ENCODE results near the gene SERPINE1. TPM values are rescaled to one million over a fixed set of nuclear protein-coding genes. Genes with fewer than 3 reads are reported as not detected.

The SERPINE1 gene
- total and polyA plus RNA-seq, 3 donors from 2014 or later = 5.6 to 7.6 (median 5.8) TPM

- H3K27me3 ChIP-seq = no peaks in the 10 kb centered on the region
- 1 to 3% methylated on average over 4 to 63 of the region's 79 CpGs for WGBS, 2 donors
- no peaks in the 10 kb centered on the region for H3K9me3 ChIP-seq
- no peaks in the 10 kb centered on the region for H3K36me3 ChIP-seq (ENCODE audit: low read depth, missing control alignments)
- no peak for TF ChIP-seq POLR2A (IDR thresholded peaks at IDR 0.05)
- TF ChIP-seq CTCF (IDR thresholded peaks at IDR 0.05) = no peak
- intact Hi-C loops (cut with DNase I; ENCODE audit: low total_unique reads) = no loop called here
- peak overlapping the region in 1 of 2 donors; percentile 11 for H3K4me3 ChIP-seq
- no peak for DNase-seq
- no peak overlapping the region for H3K27ac ChIP-seq
- peaks cover 18% of the 10 kb centered on the region for H3K4me1 ChIP-seq
These were observed 45.3 kb downstream of the SERPINE1 start for GRCh38 chr7:101172005-101172853.

GRCh38 chr7:101172854-101173751 is 46.2 kb downstream of the SERPINE1 start:
- peaks cover 18% of the 10 kb centered on the region for H3K4me1 ChIP-seq
- 1 to 2% methylated on average over 21 to 28 of the region's 53 CpGs for WGBS, 2 donors
- intact Hi-C loops (cut with DNase I; ENCODE audit: low total_unique reads) = no loop called here
- H3K9me3 ChIP-seq = no peaks in the 10 kb centered on the region
- H3K27ac ChIP-seq = no peak overlapping the region
- H3K36me3 ChIP-seq (ENCODE audit: low read depth, missing control alignments) = no peaks in the 10 kb centered on the region
- DNase-seq = peak; percentile 80
- no peaks in the 10 kb centered on the region for H3K27me3 ChIP-seq
- no peak overlapping the region for H3K4me3 ChIP-seq
- TF ChIP-seq CTCF (IDR thresholded peaks at IDR 0.05) (no peak), POLR2A (IDR thresholded peaks at IDR 0.05) (no peak)

- Histone ChIP-seq H3K4me3 (peak overlapping the region in 1 of 2 donors; percentile 7), H3K27me3 (no peaks in the 10 kb centered on the region)
- intact Hi-C loops (cut with DNase I; ENCODE audit: low total_unique reads) = no loop called here
These were observed 46.9 kb downstream of the SERPINE1 start for GRCh38 chr7:101173752-101174244.

GRCh38 chr7:101174322-101174854 is 47.5 kb downstream of the SERPINE1 start:
- 2 to 3% methylated on average over 22 to 28 of the region's 28 CpGs for WGBS, 2 donors
- intact Hi-C loops (cut with DNase I; ENCODE audit: low total_unique reads) = no loop called here
- Histone ChIP-seq H3K27me3 (no peaks in the 10 kb centered on the region), H3K4me3 (peak overlapping the region in 1 of 2 donors; percentile 7), H3K36me3 (ENCODE audit: low read depth, missing control alignments) (no peaks in the 10 kb centered on the region), H3K4me1 (peaks cover 23% of the 10 kb centered on the region), H3K27ac (no peak overlapping the region), H3K9me3 (no peaks in the 10 kb centered on the region)
- no peak for TF ChIP-seq POLR2A (IDR thresholded peaks at IDR 0.05)
- TF ChIP-seq CTCF (IDR thresholded peaks at IDR 0.05) = no peak
- no peak for DNase-seq

More at GRCh38 chr7:101173752-101174244, 46.9 kb downstream of the SERPINE1 start:
- H3K4me1 ChIP-seq = peaks cover 18% of the 10 kb centered on the region
- no peak for TF ChIP-seq CTCF (IDR thresholded peaks at IDR 0.05)
- no peak for TF ChIP-seq POLR2A (IDR thresholded peaks at IDR 0.05)
- no peaks in the 10 kb centered on the region for H3K36me3 ChIP-seq (ENCODE audit: low read depth, missing control alignments)
- no peaks in the 10 kb centered on the region for H3K9me3 ChIP-seq
- WGBS, 2 donors = 3% methylated on average over 12 to 16 of the region's 16 CpGs
- no peak overlapping the region for H3K27ac ChIP-seq
- peak; percentile 63 for DNase-seq
